ENCODE data around the gene FRY. TPM values are rescaled to one million over a fixed set of nuclear protein-coding genes. Genes with fewer than 3 reads are reported as not detected.

FRY gene
- total and polyA plus RNA-seq, 9 of the 15 experiments (the other 6 are each of a cell fraction or from before 2014, with no cell fraction given): 0.03 to 0.31 (median 0.11) TPM; not detected in 3

- no peaks in the 10 kb centered on the region for H3K9me1 ChIP-seq (ENCODE audit: control insufficient read depth, insufficient read depth, low read length)
- no TSS peak for BruUV-seq (replicated peaks)
- H2AFZ ChIP-seq (ENCODE audit: low read depth, low read length): no peak overlapping the region
- in situ Hi-C loops (cut with MboI) (no loop called here), intact Hi-C loops (cut with micrococcal nuclease) (no loop called here)
- no peaks in the 10 kb centered on the region for H3K9me3 ChIP-seq (replicated peaks; ENCODE audit: control insufficient read depth, insufficient read depth, low read depth, low read length)
- TF ChIP-seq ILK (tag; IDR thresholded peaks at IDR 0.05; ENCODE audit: borderline replicate concordance, low read depth): no peak
- H3K4me1 ChIP-seq (replicated peaks in 1 of 2; ENCODE audit: control insufficient read depth in 2 of 2, insufficient read depth in 2 of 2, low read length in 2 of 2): no peaks in the 10 kb centered on the region
- no peaks in the 10 kb centered on the region for H4K20me1 ChIP-seq (replicated peaks; ENCODE audit: control insufficient read depth, insufficient read depth, low read length)
- WGBS (ENCODE audit: insufficient coverage, low coverage, missing lambda C conversion rate): 2% methylated on average over 4 of the region's 4 CpGs
- FAIRE-seq (no peak), DNase-seq (ENCODE audit: extremely low read depth in 1 of 4, low spot score in 3 of 4) (no peak), ATAC-seq (no peak)
- ChIA-PET POLR2A (no interaction called here), CTCF (ENCODE audit: low intra/inter-chr PET ratio) (no interaction called here)
- no peaks in the 10 kb centered on the region for H3K36me3 ChIP-seq (ENCODE audit: control insufficient read depth, insufficient read depth, low read length)
- H3K79me2 ChIP-seq (ENCODE audit: control insufficient read depth, insufficient read depth, low read length): no peaks in the 10 kb centered on the region
- peaks cover 0 to 16% of the 10 kb centered on the region in 2 experiments; a peak in 3 of 5 replicates for H3K27me3 ChIP-seq (ENCODE audit: control insufficient read depth in 2 of 2, insufficient read depth in 2 of 2, low read length in 2 of 2)
- no peak overlapping the region for H3K9ac ChIP-seq (ENCODE audit: insufficient read depth in 1 of 2, low read depth in 2 of 2, low read length in 2 of 2)
- no peak overlapping the region for H3K27ac ChIP-seq (ENCODE audit: extremely low read depth, low read depth, low read length)
- H3K4me2 ChIP-seq (ENCODE audit: insufficient read depth, low read length): no peak overlapping the region
- no peak overlapping the region for H3K4me3 ChIP-seq
Measured at GRCh38 chr13:32272021-32272683, 240.6 kb downstream of the FRY start.

GRCh38 chr13:32277839-32278238 lies 246.3 kb downstream of the FRY start:
- POLR2A ChIA-PET: no interaction called here
- WGBS (ENCODE audit: insufficient coverage, low coverage, missing lambda C conversion rate): 0% methylated on average over 1 of the region's 1 CpG
- intact Hi-C loops (cut with micrococcal nuclease): no loop called here
- TF ChIP-seq, protein P1, sequence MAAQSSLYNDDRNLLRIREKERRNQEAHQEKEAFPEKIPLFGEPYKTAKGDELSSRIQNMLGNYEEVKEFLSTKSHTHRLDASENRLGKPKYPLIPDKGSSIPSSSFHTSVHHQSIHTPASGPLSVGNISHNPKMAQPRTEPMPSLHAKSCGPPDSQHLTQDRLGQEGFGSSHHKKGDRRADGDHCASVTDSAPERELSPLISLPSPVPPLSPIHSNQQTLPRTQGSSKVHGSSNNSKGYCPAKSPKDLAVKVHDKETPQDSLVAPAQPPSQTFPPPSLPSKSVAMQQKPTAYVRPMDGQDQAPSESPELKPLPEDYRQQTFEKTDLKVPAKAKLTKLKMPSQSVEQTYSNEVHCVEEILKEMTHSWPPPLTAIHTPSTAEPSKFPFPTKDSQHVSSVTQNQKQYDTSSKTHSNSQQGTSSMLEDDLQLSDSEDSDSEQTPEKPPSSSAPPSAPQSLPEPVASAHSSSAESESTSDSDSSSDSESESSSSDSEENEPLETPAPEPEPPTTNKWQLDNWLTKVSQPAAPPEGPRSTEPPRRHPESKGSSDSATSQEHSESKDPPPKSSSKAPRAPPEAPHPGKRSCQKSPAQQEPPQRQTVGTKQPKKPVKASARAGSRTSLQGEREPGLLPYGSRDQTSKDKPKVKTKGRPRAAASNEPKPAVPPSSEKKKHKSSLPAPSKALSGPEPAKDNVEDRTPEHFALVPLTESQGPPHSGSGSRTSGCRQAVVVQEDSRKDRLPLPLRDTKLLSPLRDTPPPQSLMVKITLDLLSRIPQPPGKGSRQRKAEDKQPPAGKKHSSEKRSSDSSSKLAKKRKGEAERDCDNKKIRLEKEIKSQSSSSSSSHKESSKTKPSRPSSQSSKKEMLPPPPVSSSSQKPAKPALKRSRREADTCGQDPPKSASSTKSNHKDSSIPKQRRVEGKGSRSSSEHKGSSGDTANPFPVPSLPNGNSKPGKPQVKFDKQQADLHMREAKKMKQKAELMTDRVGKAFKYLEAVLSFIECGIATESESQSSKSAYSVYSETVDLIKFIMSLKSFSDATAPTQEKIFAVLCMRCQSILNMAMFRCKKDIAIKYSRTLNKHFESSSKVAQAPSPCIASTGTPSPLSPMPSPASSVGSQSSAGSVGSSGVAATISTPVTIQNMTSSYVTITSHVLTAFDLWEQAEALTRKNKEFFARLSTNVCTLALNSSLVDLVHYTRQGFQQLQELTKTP (IDR thresholded peaks at IDR 0.05; ENCODE audit: low read depth in 1 of 2, partially characterized antibody in 2 of 2): no peak
- no peak for TF ChIP-seq RBM14 (IDR thresholded peaks at IDR 0.05; ENCODE audit: borderline replicate concordance, insufficient read depth, low read depth, low read length)
- TF ChIP-seq GABPA (tag; conservative IDR thresholded peaks at IDR 0.05; ENCODE audit: low read depth): no peak
- TF ChIP-seq C11orf30 (IDR thresholded peaks at IDR 0.05; ENCODE audit: low read depth): no peak
- TF ChIP-seq ZKSCAN1 (IDR thresholded peaks at IDR 0.05; ENCODE audit: low read depth, low read length): no peak
- no peak for TF ChIP-seq ILF3 (IDR thresholded peaks at IDR 0.05; ENCODE audit: borderline replicate concordance)
- no peak for TF ChIP-seq RHOXF2B (CRISPR knock-in tag; conservative IDR thresholded peaks at IDR 0.05)

More at GRCh38 chr13:32277839-32278238, 246.3 kb downstream of the FRY start:
- in situ Hi-C loops (cut with MboI): no loop called here
- no peak overlapping the region for H3K4me3 ChIP-seq
- peaks cover 3 to 11% of the 10 kb centered on the region in 2 experiments; a peak in 4 of 5 replicates for H3K27me3 ChIP-seq (ENCODE audit: control insufficient read depth in 2 of 2, insufficient read depth in 2 of 2, low read length in 2 of 2)
- no peaks in the 10 kb centered on the region for H3K9me3 ChIP-seq (replicated peaks; ENCODE audit: control insufficient read depth, insufficient read depth, low read depth, low read length)
- H3K36me3 ChIP-seq (ENCODE audit: control insufficient read depth, insufficient read depth, low read length): no peaks in the 10 kb centered on the region
- H3K4me2 ChIP-seq (ENCODE audit: insufficient read depth, low read length): no peak overlapping the region
- no peaks in the 10 kb centered on the region for H3K4me1 ChIP-seq (replicated peaks in 1 of 2; ENCODE audit: control insufficient read depth in 2 of 2, insufficient read depth in 2 of 2, low read length in 2 of 2)
- H3K9me1 ChIP-seq (ENCODE audit: control insufficient read depth, insufficient read depth, low read length): no peaks in the 10 kb centered on the region
- CTCF ChIA-PET (ENCODE audit: low intra/inter-chr PET ratio): no interaction called here
- H4K20me1 ChIP-seq (replicated peaks; ENCODE audit: control insufficient read depth, insufficient read depth, low read length): no peaks in the 10 kb centered on the region
- H3K79me2 ChIP-seq (ENCODE audit: control insufficient read depth, insufficient read depth, low read length): no peaks in the 10 kb centered on the region
- ATAC-seq: no peak
- no TSS peak for BruUV-seq (replicated peaks)
- FAIRE-seq: no peak
- no peak overlapping the region for H3K9ac ChIP-seq (ENCODE audit: insufficient read depth in 1 of 2, low read depth in 2 of 2, low read length in 2 of 2)
- H2AFZ ChIP-seq (ENCODE audit: low read depth, low read length): no peak overlapping the region
- DNase-seq (ENCODE audit: extremely low read depth in 1 of 4, low spot score in 3 of 4): no peak
- H3K27ac ChIP-seq (ENCODE audit: extremely low read depth, low read depth, low read length): no peak overlapping the region

Measured in K562 (cell line).